GM12878 (cell line): ENCODE results near the gene MB. TPM values are rescaled to one million over a fixed set of nuclear protein-coding genes. Genes with fewer than 3 reads are reported as not detected.

Experiments
- ATAC-seq: fragments of 200-7000 bp; cut with Tn5 transposase; 3 replicates; pipeline ENCODE4 v1.9.1; 2020; ENCODE audit warnings: mild to moderate bottlenecking, moderate library complexity
- BruUV-seq: library from RNA; stranded (reverse); fragments of 400-500 nt; replicated peaks from 2 replicates; lab custom pipeline; 2021; lab: Mats Ljungman, UMichigan
- CTCF ChIA-PET: fragments of 300-600 bp; sonication (Branson Sonifier 250); formaldehyde crosslinking; extraction: SDS; loops from one replicate; lab custom pipeline; 2021; ENCODE audit warnings: inconsistent platforms; lab: Yijun Ruan, JAX
- POLR2A ChIA-PET: fragments of 350-600 bp; formaldehyde crosslinking; extraction: SDS; loops from one replicate; lab custom pipeline; 2021; ENCODE audit warnings: inconsistent platforms; lab: Charles Lee
- RAD21 ChIA-PET: fragments of 300-600 bp; sonication (Branson Sonifier 250); formaldehyde crosslinking; loops from one replicate; lab custom pipeline; 2023; ENCODE audit warnings: antibody characterized with exemption; ENCODE audit not compliant: unreplicated experiment; lab: Charles Lee
- SMC1A ChIA-PET: fragments of 300-600 bp; sonication (Branson Sonifier 250); formaldehyde crosslinking; loops from one replicate; lab custom pipeline; 2023; ENCODE audit not compliant: unreplicated experiment, uncharacterized antibody; lab: Charles Lee
- DNase-seq: peaks from one replicate; pipeline ENCODE4 v3.0.0-alpha.2; 2011; ENCODE audit warnings: low read depth, low spot score
- FAIRE-seq: peaks from 3 replicates; lab custom pipeline; 2011; peaks lifted over from hg19 to GRCh38; lab: Jason Lieb, UNC
- H2AFZ ChIP-seq: 2 replicates; pipeline ENCODE4 v1.6.0; 2011; ENCODE audit warnings: low read depth, low read length, control low read depth; ENCODE audit not compliant: control insufficient read depth
- H3K27ac ChIP-seq: 2 replicates; pipeline ENCODE4 v1.5.1; 2011; ENCODE audit warnings: control low read depth; ENCODE audit not compliant: control insufficient read depth, insufficient read depth
- H3K27me3 ChIP-seq, 2 experiments: replicated peaks in 1 of 2; 2 replicates each; pipeline versions ENCODE4 v1.6.0 to v1.6.1; 2011; ENCODE audit warnings: low read length in 1 of 2; ENCODE audit not compliant: control insufficient read depth in 2 of 2, insufficient read depth in 2 of 2
- H3K36me3 ChIP-seq, 2 experiments: 2 replicates each; pipeline ENCODE4 v1.5.1; 2011; ENCODE audit warnings: low read length in 1 of 2; ENCODE audit not compliant: control insufficient read depth in 2 of 2, insufficient read depth in 2 of 2
- H3K4me1 ChIP-seq: 2 replicates; pipeline ENCODE4 v1.6.1; 2011; ENCODE audit warnings: mild to moderate bottlenecking, low read length, moderate library complexity, mixed read lengths; ENCODE audit not compliant: control insufficient read depth, insufficient read depth
- H3K4me2 ChIP-seq: 2 replicates; pipeline ENCODE4 v1.6.0; 2011; ENCODE audit warnings: control low read depth; ENCODE audit not compliant: control insufficient read depth, insufficient read depth
- H3K4me3 ChIP-seq: fragments of 200-600 bp; sonication (generic); 2 replicates; pipeline ENCODE4 v1.5.1; 2016
- H3K79me2 ChIP-seq: 2 replicates; pipeline ENCODE4 v1.6.0; 2011; ENCODE audit warnings: low read length; ENCODE audit not compliant: control insufficient read depth, insufficient read depth
- H3K9ac ChIP-seq: 2 replicates; pipeline ENCODE4 v1.8.0; 2011; ENCODE audit warnings: low read length, control low read depth, mixed read lengths; ENCODE audit not compliant: control insufficient read depth, insufficient read depth
- H3K9me3 ChIP-seq: replicated peaks from 3 replicates; pipeline ENCODE4 v1.5.1; 2011; ENCODE audit warnings: mild to moderate bottlenecking, low read length; ENCODE audit not compliant: control insufficient read depth, insufficient read depth
- H4K20me1 ChIP-seq: 2 replicates; pipeline ENCODE4 v1.6.0; 2011; ENCODE audit not compliant: control insufficient read depth, insufficient read depth
- RELA ChIP-seq: fragments of 450-650 bp; IDR thresholded peaks from 2 replicates; pipeline ENCODE4 v1.8.0; 2014; ENCODE audit warnings: borderline replicate concordance; ENCODE audit not compliant: partially characterized antibody
- RFX5 ChIP-seq: IDR thresholded peaks from 2 replicates; pipeline ENCODE4 v1.6.1; 2011; ENCODE audit warnings: low read depth, low read length, improper control_type of control experiment
- SMAD1 ChIP-seq: fragments of 450-650 bp; IDR thresholded peaks from 2 replicates; pipeline ENCODE4 v1.6.1; 2018; ENCODE audit warnings: mild to moderate bottlenecking, low read depth; ENCODE audit not compliant: partially characterized antibody
- whole genome bisulfite sequencing: methylation state at CpG from one replicate; pipeline ENCODE4 v1.1.6; 2016; ENCODE audit warnings: low lambda C conversion rate; ENCODE audit not compliant: insufficient replicate concordance, insufficient coverage; ENCODE audit errors: missing lambda C conversion rate; 5-methylcytosine and 5-hydroxymethylcytosine counted together
- in situ Hi-C: fragments of 300-500 bp; cut with MboI; formaldehyde crosslinking; loops from 9 replicates; pipeline ENCODE4 v1.14.3; 2018; ENCODE audit warnings: mixed read lengths
- intact Hi-C: fragments of 100-400 bp; cut with micrococcal nuclease; formaldehyde crosslinking; loops from one replicate; pipeline ENCODE4 v1.14.2; 2022; ENCODE audit not compliant: unreplicated experiment
- polyA plus RNA-seq, 11 experiments: library from polyadenylated mRNA; depleted of rRNA in 4 of 11; unstranded in 6 of 11; stranded (reverse) in 5 of 11; fragments of >200 nt; fragmentation: Nextera tagmentation in 4 of 11; fragmentation: Illumina TruSeq in 1 of 11; extraction: Ambion mirVana in 4 of 11; extraction: Trizol in 1 of 11; gene quantifications; 1 replicate in 1 of 11; 2 replicates in 10 of 11; pipeline versions ENCODE4 v1.2.1 to v1.2.3, GENCODE V29; 2011 to 2016; ENCODE audit warnings: inconsistent platforms in 2 of 11, missing spikeins in 2 of 11, low read depth in 1 of 11
- total RNA-seq, 4 experiments: library from RNA; depleted of rRNA in 3 of 4; stranded (reverse); fragments of >200 nt in 3 of 4; fragmentation: Illumina TruSeq in 1 of 4; extraction: Trizol in 1 of 4; gene quantifications; 2 replicates each; pipeline versions ENCODE4 v1.2.1 to v1.2.3, GENCODE V29; 2013 to 2021
- TF ChIP-seq, protein P1 (sequence below): fragments of 450-650 bp; IDR thresholded peaks from 2 replicates; pipeline ENCODE4 v1.6.1; 2017; ENCODE audit warnings: borderline replicate concordance
- TF ChIP-seq, protein P2 (sequence below): fragments of 450-650 bp; IDR thresholded peaks from 2 replicates; pipeline ENCODE4 v1.6.1; 2017; ENCODE audit warnings: mild to moderate bottlenecking, low read depth, inconsistent platforms; ENCODE audit not compliant: poor library complexity, severe bottlenecking

MB gene
- total and polyA plus RNA-seq, 10 of the 15 experiments (the other 5 are each of a cell fraction or from before 2014, with no cell fraction given): 0.09 to 0.41 (median 0.23) TPM; not detected in 3

DNA sequence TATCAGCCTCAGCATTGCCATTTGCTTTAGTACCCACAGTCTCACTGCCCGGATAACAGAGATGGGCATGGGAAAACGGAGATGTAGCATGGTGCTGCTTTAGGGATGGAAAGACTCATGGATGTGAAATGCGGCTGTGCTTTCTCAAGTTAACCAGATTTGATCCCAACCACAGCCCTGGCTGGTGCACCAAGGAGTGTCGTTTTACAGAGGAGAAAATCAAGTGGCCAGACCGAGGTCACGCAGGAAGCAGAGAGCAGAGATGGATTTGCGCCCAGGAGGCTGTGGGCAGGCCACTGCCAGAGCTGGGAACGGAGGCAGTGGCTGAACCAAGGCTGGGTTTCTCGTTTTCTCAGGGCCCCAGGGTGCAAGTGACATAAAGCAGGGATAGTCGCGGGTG lies 9.0 kb downstream of the MB start:
- H3K4me1 ChIP-seq: peaks cover 10% of the 10 kb centered on the region; the same call in 1 of the 2 replicates
- no peak overlapping the region for H3K4me3 ChIP-seq
- ChIA-PET RAD21 (no interaction called here), CTCF (no interaction called here), POLR2A (no interaction called here), SMC1A (no interaction called here)
- H3K9ac ChIP-seq: no peak overlapping the region
- peaks cover 2 to 3% of the 10 kb centered on the region in 2 experiments; a peak in 2 of 4 replicates for H3K27me3 ChIP-seq
- DNase-seq: no peak
- no peak for TF ChIP-seq RFX5
- no peak for TF ChIP-seq SMAD1
- TF ChIP-seq, protein P1, sequence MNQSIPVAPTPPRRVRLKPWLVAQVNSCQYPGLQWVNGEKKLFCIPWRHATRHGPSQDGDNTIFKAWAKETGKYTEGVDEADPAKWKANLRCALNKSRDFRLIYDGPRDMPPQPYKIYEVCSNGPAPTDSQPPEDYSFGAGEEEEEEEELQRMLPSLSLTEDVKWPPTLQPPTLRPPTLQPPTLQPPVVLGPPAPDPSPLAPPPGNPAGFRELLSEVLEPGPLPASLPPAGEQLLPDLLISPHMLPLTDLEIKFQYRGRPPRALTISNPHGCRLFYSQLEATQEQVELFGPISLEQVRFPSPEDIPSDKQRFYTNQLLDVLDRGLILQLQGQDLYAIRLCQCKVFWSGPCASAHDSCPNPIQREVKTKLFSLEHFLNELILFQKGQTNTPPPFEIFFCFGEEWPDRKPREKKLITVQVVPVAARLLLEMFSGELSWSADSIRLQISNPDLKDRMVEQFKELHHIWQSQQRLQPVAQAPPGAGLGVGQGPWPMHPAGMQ: no peak
- no peak for TF ChIP-seq RELA
- TF ChIP-seq, protein P2, sequence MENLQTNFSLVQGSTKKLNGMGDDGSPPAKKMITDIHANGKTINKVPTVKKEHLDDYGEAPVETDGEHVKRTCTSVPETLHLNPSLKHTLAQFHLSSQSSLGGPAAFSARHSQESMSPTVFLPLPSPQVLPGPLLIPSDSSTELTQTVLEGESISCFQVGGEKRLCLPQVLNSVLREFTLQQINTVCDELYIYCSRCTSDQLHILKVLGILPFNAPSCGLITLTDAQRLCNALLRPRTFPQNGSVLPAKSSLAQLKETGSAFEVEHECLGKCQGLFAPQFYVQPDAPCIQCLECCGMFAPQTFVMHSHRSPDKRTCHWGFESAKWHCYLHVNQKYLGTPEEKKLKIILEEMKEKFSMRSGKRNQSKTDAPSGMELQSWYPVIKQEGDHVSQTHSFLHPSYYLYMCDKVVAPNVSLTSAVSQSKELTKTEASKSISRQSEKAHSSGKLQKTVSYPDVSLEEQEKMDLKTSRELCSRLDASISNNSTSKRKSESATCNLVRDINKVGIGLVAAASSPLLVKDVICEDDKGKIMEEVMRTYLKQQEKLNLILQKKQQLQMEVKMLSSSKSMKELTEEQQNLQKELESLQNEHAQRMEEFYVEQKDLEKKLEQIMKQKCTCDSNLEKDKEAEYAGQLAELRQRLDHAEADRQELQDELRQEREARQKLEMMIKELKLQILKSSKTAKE: no peak
- ATAC-seq: no peak
- no peak overlapping the region for H3K4me2 ChIP-seq
- H4K20me1 ChIP-seq: peaks cover 3% of the 10 kb centered on the region; the same call in 1 of the 2 replicates
- in situ Hi-C loops (no loop called here), intact Hi-C loops (no loop called here)
- FAIRE-seq: no peak
- no peak overlapping the region for H3K27ac ChIP-seq
- H2AFZ ChIP-seq: no peak overlapping the region
- H3K36me3 ChIP-seq: no peaks in the 10 kb centered on the region
- H3K79me2 ChIP-seq: no peaks in the 10 kb centered on the region
- no TSS peak for BruUV-seq
- H3K9me3 ChIP-seq: no peaks in the 10 kb centered on the region
- WGBS: 22% methylated on average over 11 of the region's 11 CpGs
